Smooth muscle cell (in vitro differentiated cells): ENCODE measurements around the gene SCAMP4. TPM values are rescaled to one million over a fixed set of nuclear protein-coding genes. Genes with fewer than 3 reads are reported as not detected.

Source experiments
- DNase-seq: peaks from one replicate; lab custom pipeline; 2025; ENCODE audit not compliant: unreplicated experiment; lab: John Stamatoyannopoulos, UW
- H2AFZ ChIP-seq: fragments of 200-600 bp; sonication (generic); 2 replicates; pipeline ENCODE4 v1.6.0; 2016; ENCODE audit warnings: antibody characterized with exemption, low read depth, mild to moderate bottlenecking
- H3F3A ChIP-seq: fragments of 200-600 bp; sonication (generic); 2 replicates; pipeline ENCODE4 v1.6.0; 2017; ENCODE audit warnings: antibody characterized with exemption, low read depth
- H3K27ac ChIP-seq: fragments of 200-600 bp; sonication (generic); 2 replicates; pipeline ENCODE4 v1.5.1; 2016; ENCODE audit warnings: low read depth, mild to moderate bottlenecking
- H3K27me3 ChIP-seq: fragments of 200-600 bp; sonication (generic); 2 replicates; pipeline ENCODE4 v1.6.1; 2016; ENCODE audit warnings: low read depth, mild to moderate bottlenecking
- H3K36me3 ChIP-seq: fragments of 200-600 bp; sonication (generic); 2 replicates; pipeline ENCODE4 v1.5.1; 2016; ENCODE audit warnings: low read depth
- H3K4me1 ChIP-seq: fragments of 200-600 bp; sonication (generic); 2 replicates; pipeline ENCODE4 v1.5.1; 2016; ENCODE audit warnings: low read depth
- H3K4me2 ChIP-seq: fragments of 200-600 bp; sonication (generic); 2 replicates; pipeline ENCODE4 v1.6.0; 2016; ENCODE audit warnings: mild to moderate bottlenecking
- H3K4me3 ChIP-seq: fragments of 200-600 bp; sonication (generic); 2 replicates; pipeline ENCODE4 v1.5.1; 2016; ENCODE audit warnings: mild to moderate bottlenecking
- H3K79me2 ChIP-seq: fragments of 200-600 bp; sonication (generic); 2 replicates; pipeline ENCODE4 v1.6.0; 2016; ENCODE audit warnings: low read depth, mild to moderate bottlenecking
- H3K9ac ChIP-seq: fragments of 200-600 bp; sonication (generic); 2 replicates; pipeline ENCODE4 v1.6.0; 2016; ENCODE audit warnings: low read depth
- H3K9me3 ChIP-seq: fragments of 200-600 bp; sonication (generic); replicated peaks from 2 replicates; pipeline ENCODE4 v1.5.1; 2016; ENCODE audit warnings: low read depth
- H4K20me1 ChIP-seq: fragments of 200-600 bp; sonication (generic); 2 replicates; pipeline ENCODE4 v1.6.0; 2016; ENCODE audit warnings: low read depth
- CTCF ChIP-seq: fragments of 200-600 bp; sonication (generic); IDR thresholded peaks from 2 replicates; pipeline ENCODE4 v1.5.1; 2017; ENCODE audit warnings: borderline replicate concordance, mild to moderate bottlenecking, antibody characterized with exemption; ENCODE audit not compliant: insufficient read depth, poor library complexity, severe bottlenecking
- WGBS: methylation state at CpG from one replicate; pipeline ENCODE4 v1.1.7; 2016; ENCODE audit warnings: low lambda C conversion rate; 5-methylcytosine and 5-hydroxymethylcytosine counted together
- polyA plus RNA-seq: library from polyadenylated mRNA; unstranded; fragments of >200 nt; fragmentation: Nextera tagmentation; extraction: Ambion mirVana; gene quantifications from 2 replicates; pipeline ENCODE4 v1.2.1, GENCODE V29; 2016
- total RNA-seq: library from RNA; depleted of rRNA; stranded (reverse); fragments of >200 nt; gene quantifications from 2 replicates; pipeline ENCODE4 v1.2.3, GENCODE V29; 2014

Gene SCAMP4
- total and polyA plus RNA-seq, 2 experiments from 2014 or later, result 54.5 to 96.9 TPM

- WGBS, result 81% methylated on average over 26 of the region's 31 CpGs
- H3K9me3 ChIP-seq, result no peaks in the 10 kb centered on the region
- H3K4me1 ChIP-seq, result peaks cover 5% of the 10 kb centered on the region
- H3F3A ChIP-seq, result peaks cover 5% of the 10 kb centered on the region
- H3K9ac ChIP-seq, result no peak overlapping the region
- DNase-seq, result no peak
- no peak overlapping the region for H2AFZ ChIP-seq
- H3K4me2 ChIP-seq, result peak overlapping the region; percentile 30
- TF ChIP-seq CTCF, result no peak
- no peak overlapping the region for H3K27ac ChIP-seq
- peaks cover 39% of the 10 kb centered on the region for H3K79me2 ChIP-seq
- peaks cover 54% of the 10 kb centered on the region for H4K20me1 ChIP-seq
- H3K27me3 ChIP-seq, result no peaks in the 10 kb centered on the region
- H3K4me3 ChIP-seq, result no peak overlapping the region
- H3K36me3 ChIP-seq, result no peaks in the 10 kb centered on the region
Observed at GRCh38 chr19:1882089-1882785, 23.0 kb upstream of the SCAMP4 start.

GRCh38 chr19:1882786-1883692, 22.2 kb upstream of the SCAMP4 start:
- Histone ChIP-seq H3F3A (peaks cover 5% of the 10 kb centered on the region), H3K79me2 (peaks cover 39% of the 10 kb centered on the region), H3K4me1 (peaks cover 9% of the 10 kb centered on the region), H4K20me1 (peaks cover 54% of the 10 kb centered on the region), H2AFZ (no peak overlapping the region), H3K27me3 (no peaks in the 10 kb centered on the region), H3K27ac (no peak overlapping the region), H3K4me3 (no peak overlapping the region), H3K9ac (no peak overlapping the region), H3K9me3 (no peaks in the 10 kb centered on the region), H3K36me3 (no peaks in the 10 kb centered on the region), H3K4me2 (peak overlapping the region; percentile 95)
- DNase-seq, result no peak
- TF ChIP-seq CTCF, result no peak
- WGBS, result 88% methylated on average over 25 of the region's 25 CpGs

- peaks cover 9% of the 10 kb centered on the region for H3K4me1 ChIP-seq
- peak overlapping the region; percentile 86 for H3K9ac ChIP-seq
- peaks cover 5% of the 10 kb centered on the region for H3F3A ChIP-seq
Observed at GRCh38 chr19:1883784-1884183, 21.4 kb upstream of the SCAMP4 start.

More at GRCh38 chr19:1883784-1884183, 21.4 kb upstream of the SCAMP4 start:
- Histone ChIP-seq H2AFZ (no peak overlapping the region), H3K4me2 (peak overlapping the region; percentile 95), H3K4me3 (peak overlapping the region; percentile 92), H3K27ac (no peak overlapping the region), H3K9me3 (no peaks in the 10 kb centered on the region), H4K20me1 (peaks cover 50% of the 10 kb centered on the region), H3K36me3 (no peaks in the 10 kb centered on the region), H3K27me3 (no peaks in the 10 kb centered on the region), H3K79me2 (peaks cover 39% of the 10 kb centered on the region)
- no peak for TF ChIP-seq CTCF
- WGBS, result 73% methylated on average over 8 of the region's 8 CpGs
- no peak for DNase-seq
